Caki2 (cell line): ENCODE measurements around the gene ASB4. TPM values are rescaled to one million over a fixed set of nuclear protein-coding genes. Genes with fewer than 3 reads are reported as not detected.

Experiments
- DNase-seq: peaks from one replicate; pipeline ENCODE4 v3.0.0-alpha.2; 2015; ENCODE audit warnings: low read depth
- in situ Hi-C: cut with HindIII; loops from 2 replicates; pipeline ENCODE4 v1.10.0; 2016; ENCODE audit warnings: low sequenced_read_pairs, low pct_unique_long_range_greater_than_20kb, mixed read lengths
- total RNA-seq: library from RNA; depleted of rRNA; stranded (reverse); fragments of >200 nt; shearing (Covaris generic); gene quantifications from 2 replicates; pipeline ENCODE4 v1.2.3, GENCODE V29; 2014; ENCODE audit warnings: low replicate concordance

ASB4 gene
- total RNA-seq, 1 experiment from 2014 or later = not detected

GRCh38 chr7:95508780-95509179 lies 23.0 kb downstream of the ASB4 start:
- in situ Hi-C loops = loop anchor here (25.0 kb wide), 1 partner anchor 1071 kb away; no protein-coding TSS in a partner anchor
- DNase-seq = no peak

- DNase-seq = no peak
- in situ Hi-C loops = loop anchor here (25.0 kb wide), 1 partner anchor 1072 kb away; no protein-coding TSS in a partner anchor
Observed at GRCh38 chr7:95509199-95509598, 23.5 kb downstream of the ASB4 start.

- in situ Hi-C loops = loop anchor here (25.0 kb wide), 1 partner anchor 1074 kb away; no protein-coding TSS in a partner anchor
Observed at GRCh38 chr7:95511716-95512260, 26.0 kb downstream of the ASB4 start.

GRCh38 chr7:95517458-95517857 lies 31.7 kb downstream of the ASB4 start:
- DNase-seq = no peak
- in situ Hi-C loops = loop anchor here (25.0 kb wide), 1 partner anchor 1080 kb away; no protein-coding TSS in a partner anchor

More at GRCh38 chr7:95511716-95512260, 26.0 kb downstream of the ASB4 start:
- peak; percentile 69 for DNase-seq

GRCh38 chr7:95517870-95518269 lies 32.1 kb downstream of the ASB4 start:
- no peak for DNase-seq
- in situ Hi-C loops = loop anchor here (25.0 kb wide), 1 partner anchor 1081 kb away; no protein-coding TSS in a partner anchor

- no peak for DNase-seq
- in situ Hi-C loops = loop anchor here (25.0 kb wide), 1 partner anchor 1083 kb away; no protein-coding TSS in a partner anchor
Observed at GRCh38 chr7:95520136-95520535, 34.4 kb downstream of the ASB4 start.

GRCh38 chr7:95525503-95525902 lies 39.8 kb downstream of the ASB4 start:
- no peak for DNase-seq

GRCh38 chr7:95526128-95526738 lies 40.5 kb downstream of the ASB4 start:
- DNase-seq = no peak
- in situ Hi-C loops = no loop called here

More at GRCh38 chr7:95525503-95525902, 39.8 kb downstream of the ASB4 start:
- in situ Hi-C loops = no loop called here

GRCh38 chr7:95527033-95527775 lies 41.5 kb downstream of the ASB4 start:
- in situ Hi-C loops = no loop called here
- DNase-seq = peak; percentile 42

- in situ Hi-C loops = no loop called here
- no peak for DNase-seq
Observed at GRCh38 chr7:95527776-95528250, 42.1 kb downstream of the ASB4 start.

- peak; percentile 6 for DNase-seq
- in situ Hi-C loops = no loop called here
Observed at GRCh38 chr7:95529701-95530100, 44.0 kb downstream of the ASB4 start.

GRCh38 chr7:95530881-95531280 lies 45.1 kb downstream of the ASB4 start:
- no peak for DNase-seq
- in situ Hi-C loops = no loop called here

- no peak for DNase-seq
- in situ Hi-C loops = no loop called here
Observed at GRCh38 chr7:95531605-95532219, 46.0 kb downstream of the ASB4 start.

GRCh38 chr7:95534796-95535195 lies 49.1 kb downstream of the ASB4 start:
- in situ Hi-C loops = no loop called here
- DNase-seq = no peak

- in situ Hi-C loops = no loop called here
- DNase-seq = no peak
Observed at GRCh38 chr7:95535662-95536061, 49.9 kb downstream of the ASB4 start.

GRCh38 chr7:95536656-95537311 lies 51.0 kb downstream of the ASB4 start:
- in situ Hi-C loops = no loop called here
- DNase-seq = no peak

GRCh38 chr7:95537468-95537867 lies 51.7 kb downstream of the ASB4 start:
- no peak for DNase-seq
- in situ Hi-C loops = no loop called here

GRCh38 chr7:95539426-95539825 lies 53.7 kb downstream of the ASB4 start:
- DNase-seq = no peak
- in situ Hi-C loops = no loop called here
